GM23338 (cell line): ENCODE results near the gene IGLL5. TPM values are rescaled to one million over a fixed set of nuclear protein-coding genes. Genes with fewer than 3 reads are reported as not detected.

Experiments
- ATAC-seq: fragments of 200-7000 bp; cut with Tn5 transposase; 3 replicates; pipeline ENCODE4 v1.9.1; 2020
- DNase-seq: peaks from one replicate; pipeline ENCODE4 v3.0.0-alpha.2; 2015; ENCODE audit warnings: low spot score
- H2AFZ ChIP-seq: fragments of 200-600 bp; sonication (generic); 2 replicates; pipeline ENCODE4 v1.8.0; 2016; ENCODE audit warnings: antibody characterized with exemption, mild to moderate bottlenecking, moderate library complexity
- H3F3A ChIP-seq: fragments of 200-600 bp; sonication (generic); replicated peaks from 2 replicates; pipeline ENCODE4 v1.8.0; 2017; ENCODE audit warnings: antibody characterized with exemption, mixed run types, low read depth
- H3K27ac ChIP-seq: fragments of 200-600 bp; sonication (generic); 2 replicates; pipeline ENCODE4 v1.6.1; 2016; ENCODE audit warnings: low read depth
- H3K27me3 ChIP-seq: fragments of 200-600 bp; sonication (generic); 2 replicates; pipeline ENCODE4 v1.8.0; 2016; ENCODE audit warnings: mild to moderate bottlenecking, mixed run types, moderate library complexity; ENCODE audit not compliant: insufficient read depth
- H3K36me3 ChIP-seq: fragments of 200-600 bp; sonication (generic); 2 replicates; pipeline ENCODE4 v1.8.0; 2016; ENCODE audit warnings: mild to moderate bottlenecking; ENCODE audit not compliant: insufficient read depth
- H3K4me1 ChIP-seq: fragments of 200-600 bp; sonication (generic); 2 replicates; pipeline ENCODE4 v1.8.0; 2016; ENCODE audit warnings: mild to moderate bottlenecking, moderate library complexity; ENCODE audit not compliant: insufficient read depth
- H3K4me2 ChIP-seq: fragments of 200-600 bp; sonication (generic); 2 replicates; pipeline ENCODE4 v1.7.1; 2017; ENCODE audit warnings: mixed run types
- H3K4me3 ChIP-seq: fragments of 200-600 bp; sonication (generic); 2 replicates; pipeline ENCODE4 v1.6.1; 2016; ENCODE audit warnings: mixed run types
- H3K79me2 ChIP-seq: fragments of 200-600 bp; sonication (generic); replicated peaks from 2 replicates; pipeline ENCODE4 v1.8.0; 2017; ENCODE audit warnings: mild to moderate bottlenecking; ENCODE audit not compliant: insufficient read depth
- H3K9me2 ChIP-seq: fragments of 200-600 bp; sonication (generic); 2 replicates; pipeline ENCODE4 v1.8.0; 2017; ENCODE audit not compliant: insufficient read depth
- H4K20me1 ChIP-seq: fragments of 200-600 bp; sonication (generic); replicated peaks from 2 replicates; pipeline ENCODE4 v1.8.0; 2017; ENCODE audit warnings: mild to moderate bottlenecking; ENCODE audit not compliant: insufficient read depth
- H3K27ac Mint-ChIP-seq: 2 replicates; pipeline ENCODE4 v1.8.0; 2020; ENCODE audit warnings: inconsistent platforms, mild to moderate bottlenecking, moderate library complexity, mixed read lengths
- H3K27me3 Mint-ChIP-seq: 3 replicates; pipeline ENCODE4 v1.8.0; 2022; ENCODE audit warnings: low read depth, mild to moderate bottlenecking, moderate library complexity, mixed read lengths, inconsistent platforms; ENCODE audit not compliant: insufficient read depth, poor library complexity
- H3K36me3 Mint-ChIP-seq: 3 replicates; pipeline ENCODE4 v1.8.0; 2021; ENCODE audit warnings: low read depth, mild to moderate bottlenecking, inconsistent platforms, moderate library complexity, mixed read lengths
- H3K4me1 Mint-ChIP-seq: 3 replicates; pipeline ENCODE4 v1.8.0; 2020; ENCODE audit warnings: mild to moderate bottlenecking, inconsistent platforms, mixed read lengths
- H3K4me3 Mint-ChIP-seq: 3 replicates; pipeline ENCODE4 v1.8.0; 2021; ENCODE audit warnings: moderate library complexity, mild to moderate bottlenecking, inconsistent platforms, mixed read lengths
- H3K9me3 Mint-ChIP-seq: 3 replicates; pipeline ENCODE4 v1.8.0; 2020; ENCODE audit warnings: moderate library complexity, mild to moderate bottlenecking, inconsistent platforms, mixed read lengths
- ETS1 ChIP-seq: IDR thresholded peaks from 2 replicates; pipeline ENCODE4 v1.6.1; 2016; ENCODE audit warnings: antibody characterized with exemption
- EZH2 ChIP-seq: fragments of 200-600 bp; sonication (generic); IDR thresholded peaks from one replicate; pipeline ENCODE4 v1.8.0; 2017; ENCODE audit warnings: antibody characterized with exemption, mild to moderate bottlenecking, low read depth; ENCODE audit not compliant: unreplicated experiment
- EZH2phosphoT487 ChIP-seq: fragments of 200-600 bp; sonication (generic); IDR thresholded peaks from one replicate; pipeline ENCODE4 v1.8.1; 2018; ENCODE audit warnings: antibody characterized with exemption; ENCODE audit not compliant: unreplicated experiment
- STAT1 ChIP-seq: IDR thresholded peaks from one replicate; pipeline ENCODE4 v1.6.1; 2016; ENCODE audit warnings: antibody characterized with exemption; ENCODE audit not compliant: unreplicated experiment
- polyA plus RNA-seq: library from polyadenylated mRNA; unstranded; fragments of >200 nt; fragmentation: Nextera tagmentation; extraction: Ambion mirVana; gene quantifications from 2 replicates; pipeline ENCODE4 v1.2.1, GENCODE V29; 2016
- total RNA-seq: library from RNA; depleted of rRNA; stranded (reverse); fragments of >200 nt; shearing (Covaris generic); gene quantifications from 2 replicates; pipeline ENCODE4 v1.2.3, GENCODE V29; 2014
- TF ChIP-seq, protein P1 (sequence below), 2 experiments: fragments of 200-600 bp in 1 of 2; sonication (generic) in 1 of 2; conservative IDR thresholded peaks; 2 replicates each; pipeline versions ENCODE4 v1.5.1 to v1.6.1; 2016 to 2017; ENCODE audit warnings: antibody characterized with exemption in 2 of 2, low read depth in 2 of 2, mild to moderate bottlenecking in 2 of 2, moderate library complexity in 1 of 2

Gene IGLL5
- total and polyA plus RNA-seq, 2 experiments from 2014 or later, result not detected

GRCh38 chr22:22855617-22856308, 31.9 kb upstream of the IGLL5 start:
- no peak overlapping the region for H2AFZ ChIP-seq
- H3K4me2 ChIP-seq, result no peak overlapping the region
- no peaks in the 10 kb centered on the region for H4K20me1 ChIP-seq
- Mint-ChIP-seq H3K9me3 (no peaks in the 10 kb centered on the region; the same call in 2 of the 3 replicates), H3K27me3 (peaks cover 60% of the 10 kb centered on the region), H3K36me3 (no peaks in the 10 kb centered on the region), H3K4me3 (no peak overlapping the region), H3K4me1 (no peaks in the 10 kb centered on the region), H3K27ac (peak overlapping the region; percentile 75; the same call in 1 of the 2 replicates)
- ATAC-seq (peak; percentile 97), DNase-seq (peak; percentile 75)
- TF ChIP-seq, protein P1, sequence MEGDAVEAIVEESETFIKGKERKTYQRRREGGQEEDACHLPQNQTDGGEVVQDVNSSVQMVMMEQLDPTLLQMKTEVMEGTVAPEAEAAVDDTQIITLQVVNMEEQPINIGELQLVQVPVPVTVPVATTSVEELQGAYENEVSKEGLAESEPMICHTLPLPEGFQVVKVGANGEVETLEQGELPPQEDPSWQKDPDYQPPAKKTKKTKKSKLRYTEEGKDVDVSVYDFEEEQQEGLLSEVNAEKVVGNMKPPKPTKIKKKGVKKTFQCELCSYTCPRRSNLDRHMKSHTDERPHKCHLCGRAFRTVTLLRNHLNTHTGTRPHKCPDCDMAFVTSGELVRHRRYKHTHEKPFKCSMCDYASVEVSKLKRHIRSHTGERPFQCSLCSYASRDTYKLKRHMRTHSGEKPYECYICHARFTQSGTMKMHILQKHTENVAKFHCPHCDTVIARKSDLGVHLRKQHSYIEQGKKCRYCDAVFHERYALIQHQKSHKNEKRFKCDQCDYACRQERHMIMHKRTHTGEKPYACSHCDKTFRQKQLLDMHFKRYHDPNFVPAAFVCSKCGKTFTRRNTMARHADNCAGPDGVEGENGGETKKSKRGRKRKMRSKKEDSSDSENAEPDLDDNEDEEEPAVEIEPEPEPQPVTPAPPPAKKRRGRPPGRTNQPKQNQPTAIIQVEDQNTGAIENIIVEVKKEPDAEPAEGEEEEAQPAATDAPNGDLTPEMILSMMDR (conservative IDR thresholded peaks at IDR 0.05; ENCODE audit: low read depth in 2 of 2), result peak; percentile 63 to 71
- no peak for TF ChIP-seq ETS1
- H3F3A ChIP-seq, result no peaks in the 10 kb centered on the region
- no peaks in the 10 kb centered on the region for H3K36me3 ChIP-seq
- H3K4me1 ChIP-seq, result no peaks in the 10 kb centered on the region
- H3K27me3 ChIP-seq, result peaks cover 95% of the 10 kb centered on the region
- H3K79me2 ChIP-seq, result no peaks in the 10 kb centered on the region
- H3K4me3 ChIP-seq, result no peak overlapping the region
- H3K9me2 ChIP-seq, result no peaks in the 10 kb centered on the region
- H3K27ac ChIP-seq, result no peak overlapping the region

DNA sequence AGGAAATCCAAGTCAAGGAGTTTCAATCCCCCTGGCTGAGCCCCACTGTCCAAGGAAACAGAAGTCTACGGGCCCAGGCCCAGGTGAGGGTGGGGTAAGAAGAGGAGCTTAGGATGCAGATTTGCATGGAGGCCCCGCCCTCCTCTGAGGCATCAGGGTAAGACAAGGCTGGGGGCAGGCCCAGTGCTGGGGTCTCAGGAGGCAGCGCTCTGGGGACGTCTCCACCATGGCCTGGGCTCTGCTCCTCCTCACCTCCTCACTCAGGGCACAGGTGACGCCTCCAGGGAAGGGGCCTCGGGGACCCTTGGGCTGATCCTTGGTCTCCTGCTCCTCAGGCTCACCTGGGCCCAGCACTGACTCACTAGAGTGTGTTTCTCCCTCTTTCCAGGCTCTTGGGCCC, 31.3 kb upstream of the IGLL5 start:
- no peaks in the 10 kb centered on the region for H3K36me3 Mint-ChIP-seq
- no peak overlapping the region for H3K4me2 ChIP-seq
- H3K4me1 Mint-ChIP-seq, result no peaks in the 10 kb centered on the region
- H3K27ac Mint-ChIP-seq, result peak overlapping the region; percentile 48; the same call in 1 of the 2 replicates
- no peak overlapping the region for H3K4me3 ChIP-seq
- peaks cover 56% of the 10 kb centered on the region for H3K27me3 Mint-ChIP-seq
- H2AFZ ChIP-seq, result no peak overlapping the region
- no peaks in the 10 kb centered on the region for H3K4me1 ChIP-seq
- H3K36me3 ChIP-seq, result no peaks in the 10 kb centered on the region
- no peaks in the 10 kb centered on the region for H3F3A ChIP-seq
- no peaks in the 10 kb centered on the region for H3K9me2 ChIP-seq
- no peaks in the 10 kb centered on the region for H4K20me1 ChIP-seq
- DNase-seq, result peak; percentile 8
- H3K27me3 ChIP-seq, result peaks cover 95% of the 10 kb centered on the region
- no peak overlapping the region for H3K4me3 Mint-ChIP-seq
- H3K79me2 ChIP-seq, result no peaks in the 10 kb centered on the region
- H3K9me3 Mint-ChIP-seq, result no peaks in the 10 kb centered on the region; the same call in 2 of the 3 replicates
- H3K27ac ChIP-seq, result no peak overlapping the region
- TF ChIP-seq ETS1 (no peak), STAT1 (no peak), EZH2 (no peak), EZH2phosphoT487 (no peak)
- TF ChIP-seq, protein P1 (conservative IDR thresholded peaks at IDR 0.05; ENCODE audit: low read depth in 2 of 2), result no peak
- ATAC-seq, result peak; percentile 79
